Endodermal cell (in vitro differentiated cells): ENCODE measurements around the gene OVCA2. TPM values are rescaled to one million over a fixed set of nuclear protein-coding genes. Genes with fewer than 3 reads are reported as not detected.

Experiments
- DNase-seq: peaks from one replicate; pipeline ENCODE4 v3.0.0-alpha.2; 2017
- H3K27ac ChIP-seq: 2 replicates; pipeline ENCODE4 v1.5.1; 2013; ENCODE audit warnings: mild to moderate bottlenecking, low read depth, low read length, moderate library complexity
- H3K27me3 ChIP-seq: 2 replicates; pipeline ENCODE4 v1.6.1; 2013; ENCODE audit warnings: mild to moderate bottlenecking, low read length, moderate library complexity; ENCODE audit not compliant: insufficient read depth, control insufficient read depth, poor library complexity, severe bottlenecking
- H3K36me3 ChIP-seq: 2 replicates; pipeline ENCODE4 v1.7.0; 2013; ENCODE audit warnings: mild to moderate bottlenecking, low read length, moderate library complexity; ENCODE audit not compliant: control insufficient read depth, insufficient read depth
- H3K4me1 ChIP-seq: one replicate; pipeline ENCODE4 v1.7.0; 2013; ENCODE audit warnings: low read length; ENCODE audit not compliant: control insufficient read depth, insufficient read depth
- H3K4me3 ChIP-seq: 2 replicates; pipeline ENCODE4 v1.5.1; 2013; ENCODE audit warnings: mild to moderate bottlenecking, low read length, moderate library complexity
- H3K9ac ChIP-seq: 2 replicates; pipeline ENCODE4 v1.6.1; 2013; ENCODE audit warnings: mild to moderate bottlenecking, low read length, moderate library complexity; ENCODE audit not compliant: poor library complexity, severe bottlenecking; ENCODE audit errors: extremely low read depth
- H3K9me3 ChIP-seq: 2 replicates; pipeline ENCODE4 v1.6.1; 2013; ENCODE audit warnings: mild to moderate bottlenecking, low read length, moderate library complexity; ENCODE audit not compliant: control insufficient read depth
- H3K27ac Mint-ChIP-seq: 2 replicates; pipeline ENCODE4 v1.8.0; 2020; ENCODE audit warnings: mixed read lengths
- H3K27me3 Mint-ChIP-seq: 2 replicates; pipeline ENCODE4 v1.8.0; 2021; ENCODE audit warnings: mild to moderate bottlenecking, mixed read lengths; ENCODE audit not compliant: insufficient read depth
- H3K36me3 Mint-ChIP-seq: 2 replicates; pipeline ENCODE4 v1.8.0; 2020; ENCODE audit warnings: low read depth, mixed read lengths
- H3K4me1 Mint-ChIP-seq: 2 replicates; pipeline ENCODE4 v1.8.0; 2020; ENCODE audit warnings: mixed read lengths
- H3K4me3 Mint-ChIP-seq: 2 replicates; pipeline ENCODE4 v1.8.0; 2020; ENCODE audit warnings: mild to moderate bottlenecking, moderate library complexity, mixed read lengths
- H3K9me3 Mint-ChIP-seq: 2 replicates; pipeline ENCODE4 v1.8.0; 2020; ENCODE audit warnings: mild to moderate bottlenecking, mixed read lengths
- WGBS, 2 experiments: methylation state at CpG; one replicate each; pipeline versions ENCODE4 v1.1.5 to v1.1.7; 2013; ENCODE audit warnings: missing lambda C conversion rate in 2 of 2, mixed read lengths in 1 of 2; ENCODE audit not compliant: insufficient coverage in 1 of 2, insufficient read length in 1 of 2; 5-methylcytosine and 5-hydroxymethylcytosine counted together
- total RNA-seq, 2 donors: library from RNA; stranded (reverse); fragmentation: NEBNext Ultra II Directional in 1 of 2; extraction: Animal tissue kit (Norgen Biotek cat#: 25700) in 1 of 2; gene quantifications; 2 replicates in 1 of 2; 3 replicates in 1 of 2; pipeline ENCODE4 v1.2.1, GENCODE V29; 2021
- TF ChIP-seq, protein P1 (sequence below): fragments of 200-600 bp; sonication (generic); conservative IDR thresholded peaks from 2 replicates; pipeline ENCODE4 v1.5.0; 2021; ENCODE audit warnings: antibody characterized with exemption, mild to moderate bottlenecking

Gene OVCA2
- total RNA-seq, 2 donors from 2014 or later = 19.8 to 27.5 TPM

GRCh38 chr17:2084766-2085647 is 43.2 kb downstream of the OVCA2 start:
- H3K27me3 Mint-ChIP-seq = no peaks in the 10 kb centered on the region
- Histone ChIP-seq H3K4me3 (no peak overlapping the region), H3K4me1 (peaks cover 18% of the 10 kb centered on the region), H3K9me3 (no peaks in the 10 kb centered on the region), H3K36me3 (peaks cover 57% of the 10 kb centered on the region), H3K9ac (no peak overlapping the region), H3K27me3 (no peaks in the 10 kb centered on the region), H3K27ac (no peak overlapping the region)
- H3K4me1 Mint-ChIP-seq = peaks cover 38% of the 10 kb centered on the region
- WGBS, 2 experiments = 91 to 92% methylated on average over 4 to 13 of the region's 13 CpGs
- no peak overlapping the region for H3K4me3 Mint-ChIP-seq
- TF ChIP-seq, protein P1, sequence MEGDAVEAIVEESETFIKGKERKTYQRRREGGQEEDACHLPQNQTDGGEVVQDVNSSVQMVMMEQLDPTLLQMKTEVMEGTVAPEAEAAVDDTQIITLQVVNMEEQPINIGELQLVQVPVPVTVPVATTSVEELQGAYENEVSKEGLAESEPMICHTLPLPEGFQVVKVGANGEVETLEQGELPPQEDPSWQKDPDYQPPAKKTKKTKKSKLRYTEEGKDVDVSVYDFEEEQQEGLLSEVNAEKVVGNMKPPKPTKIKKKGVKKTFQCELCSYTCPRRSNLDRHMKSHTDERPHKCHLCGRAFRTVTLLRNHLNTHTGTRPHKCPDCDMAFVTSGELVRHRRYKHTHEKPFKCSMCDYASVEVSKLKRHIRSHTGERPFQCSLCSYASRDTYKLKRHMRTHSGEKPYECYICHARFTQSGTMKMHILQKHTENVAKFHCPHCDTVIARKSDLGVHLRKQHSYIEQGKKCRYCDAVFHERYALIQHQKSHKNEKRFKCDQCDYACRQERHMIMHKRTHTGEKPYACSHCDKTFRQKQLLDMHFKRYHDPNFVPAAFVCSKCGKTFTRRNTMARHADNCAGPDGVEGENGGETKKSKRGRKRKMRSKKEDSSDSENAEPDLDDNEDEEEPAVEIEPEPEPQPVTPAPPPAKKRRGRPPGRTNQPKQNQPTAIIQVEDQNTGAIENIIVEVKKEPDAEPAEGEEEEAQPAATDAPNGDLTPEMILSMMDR = no peak
- no peak for DNase-seq
- H3K27ac Mint-ChIP-seq = no peak overlapping the region
- H3K36me3 Mint-ChIP-seq = peaks cover 40% of the 10 kb centered on the region
- no peaks in the 10 kb centered on the region for H3K9me3 Mint-ChIP-seq

GRCh38 chr17:2085648-2085949 is 43.8 kb downstream of the OVCA2 start:
- no peak overlapping the region for H3K9ac ChIP-seq
- no peak overlapping the region for H3K4me3 Mint-ChIP-seq
- H3K36me3 Mint-ChIP-seq = peaks cover 36% of the 10 kb centered on the region
- H3K27me3 ChIP-seq = no peaks in the 10 kb centered on the region
- no peak overlapping the region for H3K4me3 ChIP-seq
- H3K4me1 ChIP-seq = peaks cover 22% of the 10 kb centered on the region
- no peak overlapping the region for H3K27ac Mint-ChIP-seq
- peaks cover 52% of the 10 kb centered on the region for H3K36me3 ChIP-seq
- peaks cover 43% of the 10 kb centered on the region for H3K4me1 Mint-ChIP-seq
- H3K27ac ChIP-seq = no peak overlapping the region
- no peaks in the 10 kb centered on the region for H3K9me3 ChIP-seq
- TF ChIP-seq, protein P1 = no peak
- no peak for DNase-seq
- no peaks in the 10 kb centered on the region for H3K27me3 Mint-ChIP-seq
- H3K9me3 Mint-ChIP-seq = no peaks in the 10 kb centered on the region
- WGBS, 2 experiments = 86 to 90% methylated on average over 2 to 5 of the region's 5 CpGs

DNA sequence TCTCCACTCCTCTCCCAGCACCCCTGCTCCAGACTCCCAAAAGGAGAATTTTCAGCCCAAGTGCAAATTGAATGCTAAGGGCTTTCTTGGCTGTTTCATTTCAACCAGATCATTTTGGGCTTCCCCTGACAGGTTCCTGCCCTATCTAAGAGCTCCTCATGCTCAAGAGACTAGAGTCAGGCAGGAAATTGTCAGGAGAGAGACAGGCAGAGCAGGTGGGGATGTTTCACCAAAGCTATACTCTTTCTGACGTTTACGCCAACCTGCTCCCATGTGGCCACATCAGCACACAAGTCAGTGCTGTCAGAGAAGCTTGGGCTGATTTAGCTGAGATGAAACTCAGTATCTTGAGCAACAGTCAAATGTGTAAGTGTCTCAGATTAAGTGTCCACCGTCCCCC is 44.5 kb downstream of the OVCA2 start:
- no peak overlapping the region for H3K4me3 ChIP-seq
- WGBS, 2 experiments = 88 to 99% methylated on average over 3 of the region's 3 CpGs
- H3K36me3 Mint-ChIP-seq = peaks cover 33% of the 10 kb centered on the region
- H3K9ac ChIP-seq = no peak overlapping the region
- TF ChIP-seq, protein P1 = no peak
- H3K4me1 Mint-ChIP-seq = peaks cover 49% of the 10 kb centered on the region
- no peak for DNase-seq
- peaks cover 45% of the 10 kb centered on the region for H3K36me3 ChIP-seq
- H3K9me3 Mint-ChIP-seq = no peaks in the 10 kb centered on the region
- H3K27ac Mint-ChIP-seq = no peak overlapping the region
- H3K27me3 ChIP-seq = no peaks in the 10 kb centered on the region
- no peaks in the 10 kb centered on the region for H3K27me3 Mint-ChIP-seq
- no peak overlapping the region for H3K27ac ChIP-seq
- H3K9me3 ChIP-seq = no peaks in the 10 kb centered on the region
- H3K4me3 Mint-ChIP-seq = no peak overlapping the region
- H3K4me1 ChIP-seq = peaks cover 26% of the 10 kb centered on the region
